ENCODE results near the gene HACD3. TPM values are rescaled to one million over a fixed set of nuclear protein-coding genes. Genes with fewer than 3 reads are reported as not detected.

The HACD3 gene
- total RNA-seq, 2 donors from 2014 or later: 41.6 to 91.4 TPM

DNA sequence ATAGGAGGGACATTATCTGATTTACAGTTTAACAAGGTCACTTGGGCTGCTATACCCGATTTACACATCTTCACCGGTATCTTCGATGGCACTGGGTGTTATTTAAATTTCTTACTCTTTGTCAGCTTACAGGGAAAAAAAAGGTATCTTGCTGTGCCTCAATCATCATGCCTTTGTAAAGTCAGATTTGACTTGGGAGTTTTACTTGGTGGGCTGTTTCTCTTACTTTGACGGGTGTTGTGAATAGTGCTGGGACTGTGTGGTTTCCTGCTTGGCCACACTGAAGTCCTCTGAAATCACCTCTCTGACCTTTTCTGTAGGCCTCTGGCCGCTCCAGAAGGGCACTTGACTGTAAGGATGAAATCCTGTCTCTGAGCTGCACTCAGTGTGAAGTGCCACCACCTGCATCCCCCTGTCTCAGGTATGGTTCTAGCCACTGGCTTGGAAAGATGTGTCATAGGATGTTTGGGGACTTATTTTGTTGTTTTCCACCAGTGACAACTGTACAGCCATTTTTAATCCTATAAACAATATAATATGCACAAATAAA is 88.4 kb downstream of the HACD3 start:
- Histone ChIP-seq H3K4me3 (no peak overlapping the region), H3K27me3 (replicated peaks; ENCODE audit: insufficient read depth) (no peaks in the 10 kb centered on the region), H3K36me3 (no peaks in the 10 kb centered on the region), H3K4me1 (replicated peaks) (no peaks in the 10 kb centered on the region), H3K27ac (no peak overlapping the region), H3K9me3 (no peaks in the 10 kb centered on the region)
- WGBS: 71% methylated on average over 5 of the region's 5 CpGs
- no peak for TF ChIP-seq POLR2AphosphoS5 (IDR thresholded peaks at IDR 0.05)
- no peak for TF ChIP-seq POLR2A (IDR thresholded peaks at IDR 0.05)
- intact Hi-C loops (cut with DNase I): no loop called here
- DNase-seq (ENCODE audit: low spot score): no peak

DNA sequence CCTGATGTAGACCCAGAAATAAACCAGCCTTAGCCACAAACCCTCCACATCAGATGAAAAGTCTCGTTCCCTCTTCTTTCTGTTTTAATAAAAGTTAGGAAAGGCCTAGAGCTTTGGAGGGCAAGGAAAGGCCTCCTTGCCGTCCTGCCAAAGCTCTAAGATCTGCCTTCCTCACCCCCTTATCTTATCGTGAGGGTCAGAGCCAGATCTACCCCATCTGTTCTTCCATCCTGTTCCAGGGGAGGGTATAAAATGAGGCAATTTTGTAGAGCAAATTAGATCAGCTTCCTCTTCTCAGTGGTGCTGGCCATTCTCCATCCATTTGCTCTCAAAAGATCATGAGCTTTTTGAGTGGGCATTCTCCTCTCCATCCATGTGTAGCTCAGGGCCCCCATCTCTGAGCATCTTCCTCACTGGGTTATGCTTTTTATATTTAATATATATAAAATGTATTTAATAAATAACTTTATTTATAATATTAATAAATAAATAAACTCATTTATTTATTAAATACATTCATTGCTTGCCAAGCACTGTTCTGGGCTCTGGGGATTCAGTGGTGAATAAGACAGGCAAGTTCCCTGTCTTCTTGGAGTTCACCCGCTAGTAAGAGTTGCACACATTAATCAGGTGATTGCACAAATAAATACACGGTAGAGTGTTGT is 89.5 kb downstream of the HACD3 start:
- Histone ChIP-seq H3K4me3 (no peak overlapping the region), H3K9me3 (no peaks in the 10 kb centered on the region), H3K36me3 (no peaks in the 10 kb centered on the region), H3K27me3 (replicated peaks; ENCODE audit: insufficient read depth) (no peaks in the 10 kb centered on the region), H3K27ac (no peak overlapping the region), H3K4me1 (replicated peaks) (no peaks in the 10 kb centered on the region)
- 73% methylated on average over 5 of the region's 5 CpGs for WGBS
- TF ChIP-seq, protein P1, sequence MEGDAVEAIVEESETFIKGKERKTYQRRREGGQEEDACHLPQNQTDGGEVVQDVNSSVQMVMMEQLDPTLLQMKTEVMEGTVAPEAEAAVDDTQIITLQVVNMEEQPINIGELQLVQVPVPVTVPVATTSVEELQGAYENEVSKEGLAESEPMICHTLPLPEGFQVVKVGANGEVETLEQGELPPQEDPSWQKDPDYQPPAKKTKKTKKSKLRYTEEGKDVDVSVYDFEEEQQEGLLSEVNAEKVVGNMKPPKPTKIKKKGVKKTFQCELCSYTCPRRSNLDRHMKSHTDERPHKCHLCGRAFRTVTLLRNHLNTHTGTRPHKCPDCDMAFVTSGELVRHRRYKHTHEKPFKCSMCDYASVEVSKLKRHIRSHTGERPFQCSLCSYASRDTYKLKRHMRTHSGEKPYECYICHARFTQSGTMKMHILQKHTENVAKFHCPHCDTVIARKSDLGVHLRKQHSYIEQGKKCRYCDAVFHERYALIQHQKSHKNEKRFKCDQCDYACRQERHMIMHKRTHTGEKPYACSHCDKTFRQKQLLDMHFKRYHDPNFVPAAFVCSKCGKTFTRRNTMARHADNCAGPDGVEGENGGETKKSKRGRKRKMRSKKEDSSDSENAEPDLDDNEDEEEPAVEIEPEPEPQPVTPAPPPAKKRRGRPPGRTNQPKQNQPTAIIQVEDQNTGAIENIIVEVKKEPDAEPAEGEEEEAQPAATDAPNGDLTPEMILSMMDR (IDR thresholded peaks at IDR 0.05): no peak
- no peak for TF ChIP-seq POLR2AphosphoS5 (IDR thresholded peaks at IDR 0.05)
- TF ChIP-seq POLR2A (IDR thresholded peaks at IDR 0.05): no peak
- intact Hi-C loops (cut with DNase I): no loop called here
- DNase-seq (ENCODE audit: low spot score): no peak

DNA sequence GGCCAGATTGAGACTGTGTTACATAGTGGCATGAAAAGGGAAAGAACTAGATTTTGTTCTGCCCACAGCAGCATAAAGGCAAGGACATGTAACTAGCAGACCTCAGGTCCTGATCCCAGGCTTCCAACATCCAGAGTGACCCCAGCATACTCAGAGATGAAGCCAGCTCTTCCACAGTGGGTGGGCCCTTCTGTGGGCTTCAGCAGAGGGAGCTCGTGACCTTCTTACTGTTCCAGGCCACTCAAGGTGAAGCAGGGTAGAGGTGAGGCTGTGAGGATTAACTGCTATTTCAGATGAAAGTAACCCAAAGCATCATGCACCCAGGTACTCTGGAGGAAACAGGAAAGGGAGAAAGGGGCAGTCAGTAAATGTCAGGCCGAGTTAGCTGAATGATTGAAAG is 90.6 kb downstream of the HACD3 start:
- no peak overlapping the region for H3K27ac ChIP-seq
- H3K36me3 ChIP-seq: no peaks in the 10 kb centered on the region
- DNase-seq (ENCODE audit: low spot score): no peak
- TF ChIP-seq POLR2A (IDR thresholded peaks at IDR 0.05) (no peak), POLR2AphosphoS5 (IDR thresholded peaks at IDR 0.05) (no peak)
- TF ChIP-seq, protein P1 (IDR thresholded peaks at IDR 0.05): no peak
- H3K4me3 ChIP-seq: no peak overlapping the region
- intact Hi-C loops (cut with DNase I): no loop called here
- H3K9me3 ChIP-seq: no peaks in the 10 kb centered on the region
- WGBS: 92% methylated on average over 2 of the region's 2 CpGs
- H3K4me1 ChIP-seq (replicated peaks): no peaks in the 10 kb centered on the region
- no peaks in the 10 kb centered on the region for H3K27me3 ChIP-seq (replicated peaks; ENCODE audit: insufficient read depth)

DNA sequence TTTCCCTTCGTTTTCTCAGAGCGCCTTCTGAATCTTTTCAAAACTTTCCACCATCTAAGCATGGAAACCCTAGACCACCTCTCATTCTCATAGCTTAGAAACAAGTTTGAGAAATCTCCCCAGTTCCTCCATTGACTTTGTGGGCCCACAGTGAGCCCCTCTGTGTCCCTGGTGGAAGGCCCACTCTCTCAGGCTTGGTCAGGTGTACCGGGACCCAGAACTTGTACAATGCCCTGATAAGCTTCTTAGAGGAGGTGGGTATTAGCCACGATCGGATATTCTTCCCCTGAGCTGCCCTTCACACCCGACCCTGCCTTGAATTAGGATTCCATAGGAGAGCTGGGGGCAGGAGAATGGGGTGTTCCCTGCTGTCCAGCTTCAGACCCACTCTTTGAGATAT is 91.4 kb downstream of the HACD3 start, which contains the start of gene SLC24A1:
Gene SLC24A1, plus strand, starts transcription at position 301 of the 400 bp plus-strand sequence. CDS start 2,143 bp downstream, outside the sequence.
- intact Hi-C loops (cut with DNase I): no loop called here
- no peaks in the 10 kb centered on the region for H3K4me1 ChIP-seq (replicated peaks)
- TF ChIP-seq POLR2AphosphoS5 (IDR thresholded peaks at IDR 0.05) (no peak), POLR2A (IDR thresholded peaks at IDR 0.05) (no peak)
- TF ChIP-seq, protein P1 (IDR thresholded peaks at IDR 0.05): no peak
- no peaks in the 10 kb centered on the region for H3K9me3 ChIP-seq
- no peaks in the 10 kb centered on the region for H3K36me3 ChIP-seq
- DNase-seq (ENCODE audit: low spot score): no peak
- H3K27ac ChIP-seq: no peak within 1 kb of the TSS
- no peaks in the 10 kb centered on the region for H3K27me3 ChIP-seq (replicated peaks; ENCODE audit: insufficient read depth)
- WGBS: 92% methylated on average over 6 of the region's 6 CpGs
- H3K4me3 ChIP-seq: no peak within 1 kb of the TSS

DNA sequence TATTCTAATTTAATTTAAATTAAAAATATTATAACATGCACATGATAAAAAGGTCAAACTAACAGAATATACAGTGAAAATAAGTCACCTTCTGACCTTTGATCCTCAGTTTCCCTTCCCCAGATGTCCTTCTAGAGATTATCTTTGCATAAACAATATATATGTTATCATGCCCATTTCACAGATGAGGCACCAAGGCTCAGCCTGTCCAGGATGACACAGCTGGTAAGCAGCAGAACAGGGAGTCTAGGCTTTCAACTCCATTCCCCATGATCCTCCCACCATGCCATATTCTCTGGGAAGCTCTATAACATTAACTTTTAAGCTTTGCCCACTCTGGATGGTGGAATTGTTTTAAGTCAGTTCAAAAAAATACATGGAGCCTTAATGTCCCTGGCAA is 92.8 kb downstream of the HACD3 start:
- no peak for DNase-seq (ENCODE audit: low spot score)
- no peaks in the 10 kb centered on the region for H3K4me1 ChIP-seq (replicated peaks)
- H3K27me3 ChIP-seq (replicated peaks; ENCODE audit: insufficient read depth): no peaks in the 10 kb centered on the region
- intact Hi-C loops (cut with DNase I): no loop called here
- no peaks in the 10 kb centered on the region for H3K9me3 ChIP-seq
- no peak overlapping the region for H3K4me3 ChIP-seq
- TF ChIP-seq, protein P1 (IDR thresholded peaks at IDR 0.05): no peak
- TF ChIP-seq POLR2A (IDR thresholded peaks at IDR 0.05) (no peak), POLR2AphosphoS5 (IDR thresholded peaks at IDR 0.05) (no peak)
- no peaks in the 10 kb centered on the region for H3K36me3 ChIP-seq
- H3K27ac ChIP-seq: no peak overlapping the region

All from prostate gland (tissue), 2 donors.